Keratinocyte (primary cell): ENCODE measurements around the gene ANXA3. TPM values are rescaled to one million over a fixed set of nuclear protein-coding genes. Genes with fewer than 3 reads are reported as not detected.

Experiments used
- DNase-seq: peaks from one replicate; pipeline ENCODE4 v3.0.0-alpha.2; 2011; ENCODE audit warnings: low read depth, missing footprints, low spot score
- FAIRE-seq: peaks from 2 replicates; lab custom pipeline; 2011; peaks lifted over from hg19 to GRCh38; lab: Jason Lieb, UNC
- H2AFZ ChIP-seq: 2 replicates; pipeline ENCODE4 v1.6.0; 2012; ENCODE audit warnings: low read length, control low read depth, inconsistent platforms; ENCODE audit not compliant: control insufficient read depth
- H3K27ac ChIP-seq: 2 replicates; pipeline ENCODE4 v1.5.1; 2011; ENCODE audit warnings: low read length; ENCODE audit not compliant: control insufficient read depth, insufficient read depth
- H3K27me3 ChIP-seq: 3 replicates; pipeline ENCODE4 v1.6.0; 2011; ENCODE audit warnings: low read length; ENCODE audit not compliant: control insufficient read depth, insufficient read depth; ENCODE audit errors: extremely low read depth
- H3K36me3 ChIP-seq, 2 experiments: 2 replicates in 1 of 2; 3 replicates in 1 of 2; pipeline ENCODE4 v1.5.1; 2011; ENCODE audit warnings: low read length in 2 of 2, mild to moderate bottlenecking in 1 of 2; ENCODE audit not compliant: control insufficient read depth in 2 of 2, insufficient read depth in 2 of 2; ENCODE audit errors: extremely low read depth in 1 of 2
- H3K4me1 ChIP-seq: 3 replicates; pipeline ENCODE4 v1.5.1; 2011; ENCODE audit warnings: low read length; ENCODE audit not compliant: control insufficient read depth, insufficient read depth; ENCODE audit errors: extremely low read depth
- H3K4me2 ChIP-seq: 3 replicates; pipeline ENCODE4 v1.6.0; 2011; ENCODE audit warnings: low read depth, low read length; ENCODE audit not compliant: control insufficient read depth, insufficient read depth; ENCODE audit errors: extremely low read depth
- H3K4me3 ChIP-seq, 3 experiments: fragments of 200-600 bp in 1 of 3; sonication (generic) in 1 of 3; 2 replicates in 2 of 3; 3 replicates in 1 of 3; pipeline ENCODE4 v1.5.1; 2011 to 2016; ENCODE audit warnings: low read length in 3 of 3, mild to moderate bottlenecking in 3 of 3, control low read depth in 2 of 3, inconsistent platforms in 1 of 3, low read depth in 1 of 3, mixed read lengths in 1 of 3, mixed run types in 1 of 3, moderate library complexity in 1 of 3; ENCODE audit not compliant: control insufficient read depth in 2 of 3, insufficient read depth in 2 of 3; ENCODE audit errors: extremely low read depth in 1 of 3
- H3K79me2 ChIP-seq: 2 replicates; pipeline ENCODE4 v1.6.0; 2012; ENCODE audit warnings: low read length; ENCODE audit not compliant: control insufficient read depth, insufficient read depth
- H3K9ac ChIP-seq: 3 replicates; pipeline ENCODE4 v1.6.0; 2011; ENCODE audit warnings: low read length; ENCODE audit not compliant: control insufficient read depth, insufficient read depth; ENCODE audit errors: extremely low read depth
- H3K9me1 ChIP-seq: 3 replicates; pipeline ENCODE4 v1.6.0; 2011; ENCODE audit warnings: low read length; ENCODE audit not compliant: control insufficient read depth, insufficient read depth; ENCODE audit errors: extremely low read depth
- H3K9me3 ChIP-seq: 2 replicates; pipeline ENCODE4 v1.5.1; 2012; ENCODE audit warnings: low read depth, low read length; ENCODE audit not compliant: control insufficient read depth
- H4K20me1 ChIP-seq: 3 replicates; pipeline ENCODE4 v1.6.0; 2011; ENCODE audit warnings: low read length; ENCODE audit not compliant: control insufficient read depth, insufficient read depth; ENCODE audit errors: extremely low read depth
- CTCF ChIP-seq, 3 experiments: IDR thresholded peaks in 1 of 3; conservative IDR thresholded peaks in 1 of 3; optimal IDR thresholded peaks in 1 of 3; 2 replicates in 2 of 3; 3 replicates in 1 of 3; pipeline versions ENCODE3 to v1.5.1; 2011; ENCODE audit warnings: low read length in 3 of 3, mild to moderate bottlenecking in 3 of 3, moderate library complexity in 2 of 3, control low read depth in 1 of 3, inconsistent platforms in 1 of 3; ENCODE audit not compliant: insufficient read depth in 2 of 3; ENCODE audit errors: extremely low read depth in 1 of 3
- EZH2 ChIP-seq: IDR thresholded peaks from one replicate; pipeline ENCODE4 v1.6.1; 2012; ENCODE audit warnings: inconsistent platforms, mild to moderate bottlenecking, low read length, moderate library complexity
- dilution Hi-C: fragments of 300-500 bp; cut with MboI; formaldehyde crosslinking; loops from one replicate; pipeline ENCODE4 v1.7.0; 2020; ENCODE audit warnings: low sequenced_read_pairs; ENCODE audit not compliant: extremely low pct_ligation_motif_present
- polyA plus RNA-seq, 5 experiments: library from polyadenylated mRNA; depleted of rRNA in 3 of 5; stranded (reverse) in 3 of 5; stranded (forward) in 1 of 5; unstranded in 1 of 5; fragments of >200 nt; gene quantifications; 1 replicate in 1 of 5; 2 replicates in 3 of 5; 3 replicates in 1 of 5; pipeline versions ENCODE4 v1.2.1 to v1.2.3, GENCODE V29; 2011 to 2012; ENCODE audit warnings: missing spikeins in 2 of 5, low read depth in 1 of 5, low replicate concordance in 1 of 5

The ANXA3 gene
- polyA plus RNA-seq, 1 donor (not counting 4 experiments of a cell fraction or from before 2014, with no cell fraction given) = 463 TPM

- no peaks in the 10 kb centered on the region for H4K20me1 ChIP-seq
- no peaks in the 10 kb centered on the region for H3K79me2 ChIP-seq
- no peak overlapping the region for H3K9ac ChIP-seq
- H3K36me3 ChIP-seq = peaks cover 0 to 1% of the 10 kb centered on the region in 2 experiments
- H3K27ac ChIP-seq = no peak overlapping the region
- FAIRE-seq = no peak
- TF ChIP-seq EZH2 (no peak), CTCF (optimal IDR thresholded peaks at IDR 0.05 in 1 of 3, IDR thresholded peaks at IDR 0.05 in 1 of 3, conservative IDR thresholded peaks at IDR 0.05 in 1 of 3; ENCODE audit: extremely low read depth in 1 of 3, insufficient read depth in 2 of 3, low read length in 3 of 3) (no peak)
- no peak overlapping the region for H2AFZ ChIP-seq
- no peak for DNase-seq
- H3K4me1 ChIP-seq = no peaks in the 10 kb centered on the region
- H3K9me1 ChIP-seq = no peaks in the 10 kb centered on the region
- no peak overlapping the region for H3K4me2 ChIP-seq
- no peaks in the 10 kb centered on the region for H3K27me3 ChIP-seq
- H3K4me3 ChIP-seq = no peak overlapping the region
- no peaks in the 10 kb centered on the region for H3K9me3 ChIP-seq
- dilution Hi-C loops = no loop called here
These were observed 30.8 kb upstream of the ANXA3 start for GRCh38 chr4:78520808-78521226.

- no peak for FAIRE-seq
- TF ChIP-seq CTCF (optimal IDR thresholded peaks at IDR 0.05 in 1 of 3, IDR thresholded peaks at IDR 0.05 in 1 of 3, conservative IDR thresholded peaks at IDR 0.05 in 1 of 3; ENCODE audit: extremely low read depth in 1 of 3, insufficient read depth in 2 of 3, low read length in 3 of 3) (no peak), EZH2 (no peak)
- dilution Hi-C loops = no loop called here
These were observed 27.6 kb upstream of the ANXA3 start for GRCh38 chr4:78524009-78524408.

More at GRCh38 chr4:78524009-78524408, 27.6 kb upstream of the ANXA3 start:
- no peaks in the 10 kb centered on the region for H3K9me1 ChIP-seq
- no peak overlapping the region for H3K27ac ChIP-seq
- no peak overlapping the region for H3K9ac ChIP-seq
- DNase-seq = no peak
- H4K20me1 ChIP-seq = no peaks in the 10 kb centered on the region
- H3K27me3 ChIP-seq = no peaks in the 10 kb centered on the region
- H3K4me1 ChIP-seq = peaks cover 6% of the 10 kb centered on the region
- no peaks in the 10 kb centered on the region for H3K79me2 ChIP-seq
- H2AFZ ChIP-seq = no peak overlapping the region
- H3K4me3 ChIP-seq = no peak overlapping the region
- H3K36me3 ChIP-seq = peaks cover 0 to 1% of the 10 kb centered on the region in 2 experiments
- no peak overlapping the region for H3K4me2 ChIP-seq
- H3K9me3 ChIP-seq = no peaks in the 10 kb centered on the region
